Fibroblast of villous mesenchyme (primary cell): ENCODE results near the gene ELP1. TPM values are rescaled to one million over a fixed set of nuclear protein-coding genes. Genes with fewer than 3 reads are reported as not detected.
"Not testable (repeated sequence)": the region's sequence is repeated elsewhere in the genome, so short reads cannot be mapped to it uniquely, and the experiment has no call there.

ENCODE experiments used
- DNase-seq: peaks from one replicate; pipeline ENCODE4 v3.0.0-alpha.2; 2010; ENCODE audit warnings: low read depth
- H3K4me3 ChIP-seq: 2 replicates; pipeline ENCODE4 v1.5.1; 2011; ENCODE audit warnings: low read depth, mild to moderate bottlenecking, low read length
- CTCF ChIP-seq: IDR thresholded peaks from 2 replicates; pipeline ENCODE4 v1.5.1; 2012; ENCODE audit warnings: low read depth, mild to moderate bottlenecking, low read length; ENCODE audit not compliant: insufficient read depth
- total RNA-seq: library from RNA; depleted of rRNA; stranded (reverse); fragments of >200 nt; gene quantifications from 2 replicates; pipeline ENCODE4 v1.2.3, GENCODE V29; 2012

The ELP1 gene
- total RNA-seq, 1 donor, result 44.0 TPM

- DNase-seq, result peak; percentile 26
- no peak for TF ChIP-seq CTCF
- H3K4me3 ChIP-seq, result peak overlapping the region; percentile 94
Measured at GRCh38 chr9:108933231-108933717, 650 bp downstream of the ELP1 start.

GRCh38 chr9:108928386-108928785 is 5.5 kb downstream of the ELP1 start:
- no peak overlapping the region for H3K4me3 ChIP-seq
- TF ChIP-seq CTCF, result no peak
- no peak for DNase-seq

GRCh38 chr9:108924466-108924865 is 9.5 kb downstream of the ELP1 start:
- no peak for DNase-seq
- TF ChIP-seq CTCF, result no peak
- H3K4me3 ChIP-seq, result no peak overlapping the region

GRCh38 chr9:108921200-108921599 is 12.7 kb downstream of the ELP1 start:
- H3K4me3 ChIP-seq, result no peak overlapping the region
- TF ChIP-seq CTCF, result no peak
- no peak for DNase-seq

GRCh38 chr9:108920401-108920800 is 13.5 kb downstream of the ELP1 start:
- not testable (repeated sequence) for H3K4me3 ChIP-seq, DNase-seq

- no peak for DNase-seq
- no peak overlapping the region for H3K4me3 ChIP-seq
- no peak for TF ChIP-seq CTCF
Measured at GRCh38 chr9:108919517-108919916, 14.4 kb downstream of the ELP1 start.

- TF ChIP-seq CTCF, result no peak
- no peak overlapping the region for H3K4me3 ChIP-seq
- peak; percentile 69 for DNase-seq
Measured at GRCh38 chr9:108913391-108913790, 20.5 kb downstream of the ELP1 start.
